ENCODE results near the gene NAT9.

Gene NAT9

DNA sequence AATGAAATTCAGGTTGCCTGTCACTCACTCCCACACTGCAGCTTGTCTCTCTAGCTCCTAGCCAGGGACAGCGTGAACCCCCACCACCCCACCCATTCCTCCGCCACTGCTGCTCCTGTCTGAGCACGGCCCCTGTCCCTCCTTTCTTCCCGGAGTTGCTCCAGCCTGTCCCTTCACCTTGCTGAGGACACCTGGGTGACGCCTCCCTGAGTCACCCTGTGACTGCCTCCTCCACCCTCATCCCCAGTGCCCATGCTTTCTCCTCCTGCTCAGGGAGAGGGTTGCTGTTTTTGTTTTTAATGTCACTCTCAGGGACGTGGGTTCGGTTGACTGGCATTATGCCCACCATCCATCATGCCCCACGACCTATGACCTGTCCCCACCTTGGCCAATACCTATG is 25.8 kb upstream of the NAT9 start:
- H3K27me3 ChIP-seq (replicated peaks) = no peaks in the 10 kb centered on the region
- H3K4me3 ChIP-seq (ENCODE audit: low read depth, low read length) = no peak overlapping the region
- peaks cover 21% of the 10 kb centered on the region for H3K36me3 ChIP-seq (replicated peaks)
- H3K27ac ChIP-seq = no peak overlapping the region
- no peak for DNase-seq
- no peak for TF ChIP-seq CTCF (IDR thresholded peaks at IDR 0.05; ENCODE audit: low read depth, low read length, missing control alignments)
- in situ Hi-C loops (cut with HindIII; ENCODE audit: low pct_ligation_motif_present, low sequenced_read_pairs) = no loop called here

- Histone ChIP-seq H3K4me3 (ENCODE audit: low read depth, low read length) (no peak overlapping the region), H3K27me3 (replicated peaks) (no peaks in the 10 kb centered on the region), H3K27ac (no peak overlapping the region), H3K36me3 (replicated peaks) (peaks cover 33% of the 10 kb centered on the region)
- TF ChIP-seq CTCF (IDR thresholded peaks at IDR 0.05; ENCODE audit: low read depth, low read length, missing control alignments) = no peak
- no peak for DNase-seq
- in situ Hi-C loops (cut with HindIII; ENCODE audit: low pct_ligation_motif_present, low sequenced_read_pairs) = no loop called here
Measured at GRCh38 chr17:74800531-74800930, 24.4 kb upstream of the NAT9 start.

- Histone ChIP-seq H3K36me3 (replicated peaks) (peaks cover 38% of the 10 kb centered on the region), H3K4me3 (ENCODE audit: low read depth, low read length) (no peak overlapping the region), H3K27me3 (replicated peaks) (no peaks in the 10 kb centered on the region), H3K27ac (no peak overlapping the region)
- TF ChIP-seq CTCF (IDR thresholded peaks at IDR 0.05; ENCODE audit: low read depth, low read length, missing control alignments) = no peak
- in situ Hi-C loops (cut with HindIII; ENCODE audit: low pct_ligation_motif_present, low sequenced_read_pairs) = no loop called here
- DNase-seq = no peak
Measured at GRCh38 chr17:74799097-74799496, 23.0 kb upstream of the NAT9 start.

- peaks cover 42% of the 10 kb centered on the region for H3K36me3 ChIP-seq (replicated peaks)
- in situ Hi-C loops (cut with HindIII; ENCODE audit: low pct_ligation_motif_present, low sequenced_read_pairs) = no loop called here
- no peaks in the 10 kb centered on the region for H3K27me3 ChIP-seq (replicated peaks)
- TF ChIP-seq CTCF (IDR thresholded peaks at IDR 0.05; ENCODE audit: low read depth, low read length, missing control alignments) = no peak
- no peak overlapping the region for H3K4me3 ChIP-seq (ENCODE audit: low read depth, low read length)
- no peak overlapping the region for H3K27ac ChIP-seq
- DNase-seq = peak; percentile 15
Measured at GRCh38 chr17:74798239-74798707, 22.1 kb upstream of the NAT9 start.

DNA sequence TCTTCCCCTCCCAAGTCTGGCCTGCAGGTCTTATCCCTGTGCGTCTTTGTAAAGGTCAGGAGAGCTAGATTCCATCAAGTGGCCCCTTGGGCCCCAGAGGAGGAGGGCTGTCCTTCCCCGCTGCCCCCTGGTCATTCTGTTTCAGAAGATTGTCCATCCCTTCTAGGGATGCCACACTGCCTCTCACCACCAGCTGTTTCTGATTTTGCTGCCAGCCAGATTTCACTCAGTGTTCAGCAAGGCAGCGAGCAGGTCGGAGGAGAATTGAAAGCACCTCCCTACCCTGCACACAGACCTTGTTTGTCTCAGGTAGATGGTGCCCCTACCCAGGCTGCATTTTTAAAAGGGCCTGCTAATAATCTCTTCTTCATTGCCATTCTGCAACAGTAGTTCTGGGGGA is 21.7 kb upstream of the NAT9 start:
- TF ChIP-seq CTCF (IDR thresholded peaks at IDR 0.05; ENCODE audit: low read depth, low read length, missing control alignments) = no peak
- H3K4me3 ChIP-seq (ENCODE audit: low read depth, low read length) = no peak overlapping the region
- H3K27me3 ChIP-seq (replicated peaks) = no peaks in the 10 kb centered on the region
- in situ Hi-C loops (cut with HindIII; ENCODE audit: low pct_ligation_motif_present, low sequenced_read_pairs) = no loop called here
- peaks cover 42% of the 10 kb centered on the region for H3K36me3 ChIP-seq (replicated peaks)
- H3K27ac ChIP-seq = no peak overlapping the region
- DNase-seq = no peak

- TF ChIP-seq CTCF (IDR thresholded peaks at IDR 0.05; ENCODE audit: low read depth, low read length, missing control alignments) = no peak
- Histone ChIP-seq H3K27ac (no peak overlapping the region), H3K4me3 (ENCODE audit: low read depth, low read length) (no peak overlapping the region), H3K36me3 (replicated peaks) (peaks cover 42% of the 10 kb centered on the region), H3K27me3 (replicated peaks) (no peaks in the 10 kb centered on the region)
- no peak for DNase-seq
- in situ Hi-C loops (cut with HindIII; ENCODE audit: low pct_ligation_motif_present, low sequenced_read_pairs) = no loop called here
Measured at GRCh38 chr17:74796866-74797265, 20.7 kb upstream of the NAT9 start.

Measured in brain microvascular endothelial cell (primary cell).